ENCODE data around the gene ZYG11B. TPM values are rescaled to one million over a fixed set of nuclear protein-coding genes. Genes with fewer than 3 reads are reported as not detected.

The ZYG11B gene
- total RNA-seq, result 18.0 and 29.2 TPM in 2 replicates

GRCh38 chr1:52726265-52727113, at the start of gene ZYG11B:
Gene ZYG11B, plus strand, starts transcription at chr1:52726453. Its CDS starts 201 bp downstream, at chr1:52726654.

GRCh38 chr1:52697795-52698674, 28.2 kb upstream of the ZYG11B start, which contains the start of gene COA7:
Gene COA7, minus strand, starts transcription at chr1:52698347. Its CDS starts 21 bp downstream, at chr1:52698326.

GRCh38 chr1:52842643-52843310, 116.5 kb downstream of the ZYG11B start, which contains the start of gene ZYG11A:
Gene ZYG11A, plus strand, starts transcription at chr1:52842760. Its CDS starts 124 bp downstream, at chr1:52842884.

Other genes starting within 250 kb of the ZYG11B start
- gene TUT4, start 173.4 kb upstream of the ZYG11B start, total RNA-seq, result 10.4 and 34.2 TPM in 2 replicates
- 7.0 and 15.4 TPM in 2 replicates for gene GPX7, start 124.1 kb upstream of the ZYG11B start, total RNA-seq
- gene SHISAL2A, start 93.3 kb upstream of the ZYG11B start, total RNA-seq, result not detected in 2 replicates
- 7.3 and 13.3 TPM in 2 replicates for gene COA7, start 28.1 kb upstream of the ZYG11B start, total RNA-seq
- gene ZYG11A, start 116.3 kb downstream of the ZYG11B start, total RNA-seq, result 0.16 and 0.31 TPM in 2 replicates
- gene ECHDC2, start 195.3 kb downstream of the ZYG11B start, total RNA-seq, result 13.8 and 21.5 TPM in 2 replicates
- gene SCP2, start 200.8 kb downstream of the ZYG11B start, total RNA-seq, result 86.1 and 105 TPM in 2 replicates